Fibroblast of lung (primary cell): ENCODE data around the gene NEURL1. TPM values are rescaled to one million over a fixed set of nuclear protein-coding genes. Genes with fewer than 3 reads are reported as not detected.

Experiments
- DNase-seq, 2 donors: peaks; one replicate each; pipeline versions ENCODE4 v3.0.0 to v3.0.0-alpha.2; 2010; ENCODE audit warnings: low read depth in 2 of 2
- H2AFZ ChIP-seq: 2 replicates; pipeline ENCODE4 v1.5.1; 2012; ENCODE audit warnings: low read length, control low read depth, inconsistent platforms
- H3K27ac ChIP-seq: 2 replicates; pipeline ENCODE4 v1.5.1; 2011; ENCODE audit warnings: low read length, control low read depth; ENCODE audit not compliant: insufficient read depth
- H3K27me3 ChIP-seq: 2 replicates; pipeline ENCODE4 v1.5.1; 2011; ENCODE audit warnings: mild to moderate bottlenecking, low read length; ENCODE audit not compliant: control insufficient read depth, insufficient read depth
- H3K36me3 ChIP-seq: 2 replicates; pipeline ENCODE4 v1.5.1; 2011; ENCODE audit warnings: low read length; ENCODE audit not compliant: control insufficient read depth, insufficient read depth
- H3K4me1 ChIP-seq: 2 replicates; pipeline ENCODE4 v1.5.1; 2011; ENCODE audit warnings: low read length; ENCODE audit not compliant: control insufficient read depth, insufficient read depth; ENCODE audit errors: extremely low read depth
- H3K4me2 ChIP-seq: 2 replicates; pipeline ENCODE4 v1.5.1; 2011; ENCODE audit warnings: low read length, control low read depth; ENCODE audit not compliant: insufficient read depth; ENCODE audit errors: extremely low read depth
- H3K4me3 ChIP-seq, 4 experiments: fragments of 200-600 bp in 1 of 4; sonication (generic) in 1 of 4; replicated peaks in 1 of 4; 2 replicates each; pipeline ENCODE4 v1.5.1; 2011 to 2016; ENCODE audit warnings: low read length in 4 of 4, low read depth in 3 of 4, mild to moderate bottlenecking in 3 of 4, control low read depth in 2 of 4, inconsistent platforms in 1 of 4, mixed read lengths in 1 of 4; ENCODE audit not compliant: insufficient read depth in 1 of 4; ENCODE audit errors: control extremely low read depth in 1 of 4
- H3K79me2 ChIP-seq: 2 replicates; pipeline ENCODE4 v1.5.1; 2012; ENCODE audit warnings: mild to moderate bottlenecking, low read length, inconsistent platforms; ENCODE audit not compliant: control insufficient read depth, insufficient read depth
- H3K9ac ChIP-seq: 2 replicates; pipeline ENCODE4 v1.5.1; 2011; ENCODE audit warnings: mild to moderate bottlenecking, low read length, control low read depth; ENCODE audit not compliant: insufficient read depth
- H3K9me3 ChIP-seq: 2 replicates; pipeline ENCODE4 v1.5.1; 2012; ENCODE audit warnings: low read depth, low read length; ENCODE audit not compliant: control insufficient read depth, insufficient read depth
- H4K20me1 ChIP-seq: 2 replicates; pipeline ENCODE4 v1.5.1; 2011; ENCODE audit warnings: low read length; ENCODE audit not compliant: control insufficient read depth, insufficient read depth; ENCODE audit errors: extremely low read depth
- EZH2 ChIP-seq: IDR thresholded peaks from 2 replicates; pipeline ENCODE4 v1.5.1; 2012; ENCODE audit warnings: low read length, control low read depth, mild to moderate bottlenecking; ENCODE audit errors: missing control alignments
- polyA plus RNA-seq, 2 donors: library from polyadenylated mRNA; depleted of rRNA in 1 of 2; stranded (reverse) in 1 of 2; unstranded in 1 of 2; fragments of >200 nt; gene quantifications; 2 replicates each; pipeline ENCODE4 v1.2.1, GENCODE V29; 2011 to 2012; ENCODE audit warnings: missing spikeins in 1 of 2
- total RNA-seq: library from RNA; depleted of rRNA; stranded (reverse); fragments of >200 nt; gene quantifications from 2 replicates; pipeline ENCODE4 v1.2.1, GENCODE V29; 2014
- TF ChIP-seq, protein P1 (sequence below), 2 donors: IDR thresholded peaks in 1 of 2; conservative IDR thresholded peaks in 1 of 2; 1 replicate in 1 of 2; 2 replicates in 1 of 2; pipeline ENCODE4 v1.5.1; 2011 to 2012; ENCODE audit warnings: low read length in 2 of 2, control low read depth in 1 of 2, inconsistent platforms in 1 of 2, low read depth in 1 of 2, mild to moderate bottlenecking in 1 of 2

Gene NEURL1
- total and polyA plus RNA-seq, 2 donors (not counting 1 experiment from before 2014, with no cell fraction given), result 0.12 TPM; not detected in 1

GRCh38 chr10:103512591-103513379 lies 19.3 kb downstream of the NEURL1 start:
- H3K4me1 ChIP-seq, result no peaks in the 10 kb centered on the region
- H3K4me3 ChIP-seq, result no peak overlapping the region
- TF ChIP-seq, protein P1, sequence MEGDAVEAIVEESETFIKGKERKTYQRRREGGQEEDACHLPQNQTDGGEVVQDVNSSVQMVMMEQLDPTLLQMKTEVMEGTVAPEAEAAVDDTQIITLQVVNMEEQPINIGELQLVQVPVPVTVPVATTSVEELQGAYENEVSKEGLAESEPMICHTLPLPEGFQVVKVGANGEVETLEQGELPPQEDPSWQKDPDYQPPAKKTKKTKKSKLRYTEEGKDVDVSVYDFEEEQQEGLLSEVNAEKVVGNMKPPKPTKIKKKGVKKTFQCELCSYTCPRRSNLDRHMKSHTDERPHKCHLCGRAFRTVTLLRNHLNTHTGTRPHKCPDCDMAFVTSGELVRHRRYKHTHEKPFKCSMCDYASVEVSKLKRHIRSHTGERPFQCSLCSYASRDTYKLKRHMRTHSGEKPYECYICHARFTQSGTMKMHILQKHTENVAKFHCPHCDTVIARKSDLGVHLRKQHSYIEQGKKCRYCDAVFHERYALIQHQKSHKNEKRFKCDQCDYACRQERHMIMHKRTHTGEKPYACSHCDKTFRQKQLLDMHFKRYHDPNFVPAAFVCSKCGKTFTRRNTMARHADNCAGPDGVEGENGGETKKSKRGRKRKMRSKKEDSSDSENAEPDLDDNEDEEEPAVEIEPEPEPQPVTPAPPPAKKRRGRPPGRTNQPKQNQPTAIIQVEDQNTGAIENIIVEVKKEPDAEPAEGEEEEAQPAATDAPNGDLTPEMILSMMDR (conservative IDR thresholded peaks at IDR 0.05 in 1 of 2, IDR thresholded peaks at IDR 0.05 in 1 of 2; ENCODE audit: low read depth in 1 of 2, low read length in 2 of 2), result no peak
- no peak for TF ChIP-seq EZH2
- H3K27ac ChIP-seq, result no peak overlapping the region
- H3K4me2 ChIP-seq, result no peak overlapping the region
- H3K79me2 ChIP-seq, result no peaks in the 10 kb centered on the region
- H3K27me3 ChIP-seq, result peaks cover 12% of the 10 kb centered on the region
- no peaks in the 10 kb centered on the region for H4K20me1 ChIP-seq
- no peak overlapping the region for H2AFZ ChIP-seq
- H3K36me3 ChIP-seq, result no peaks in the 10 kb centered on the region
- no peak for DNase-seq
- H3K9me3 ChIP-seq, result no peaks in the 10 kb centered on the region
- no peak overlapping the region for H3K9ac ChIP-seq

GRCh38 chr10:103513380-103514060 lies 20.0 kb downstream of the NEURL1 start:
- DNase-seq, result no peak

GRCh38 chr10:103514244-103514643 lies 20.7 kb downstream of the NEURL1 start:
- no peaks in the 10 kb centered on the region for H3K9me3 ChIP-seq
- no peak overlapping the region for H3K4me2 ChIP-seq
- H3K9ac ChIP-seq, result no peak overlapping the region
- no peaks in the 10 kb centered on the region for H4K20me1 ChIP-seq
- H3K27me3 ChIP-seq, result peaks cover 8% of the 10 kb centered on the region
- no peak overlapping the region for H3K4me3 ChIP-seq
- no peak for TF ChIP-seq EZH2
- TF ChIP-seq, protein P1 (conservative IDR thresholded peaks at IDR 0.05 in 1 of 2, IDR thresholded peaks at IDR 0.05 in 1 of 2; ENCODE audit: low read depth in 1 of 2, low read length in 2 of 2), result no peak
- H3K4me1 ChIP-seq, result no peaks in the 10 kb centered on the region
- no peak overlapping the region for H3K27ac ChIP-seq
- no peak for DNase-seq
- no peak overlapping the region for H2AFZ ChIP-seq
- H3K79me2 ChIP-seq, result no peaks in the 10 kb centered on the region
- H3K36me3 ChIP-seq, result no peaks in the 10 kb centered on the region

More at GRCh38 chr10:103513380-103514060, 20.0 kb downstream of the NEURL1 start:
- Histone ChIP-seq H3K27ac (no peak overlapping the region), H2AFZ (no peak overlapping the region), H3K4me2 (no peak overlapping the region), H3K4me1 (no peaks in the 10 kb centered on the region), H3K4me3 (no peak overlapping the region), H3K79me2 (no peaks in the 10 kb centered on the region), H3K9ac (no peak overlapping the region), H3K27me3 (peaks cover 7% of the 10 kb centered on the region), H3K9me3 (no peaks in the 10 kb centered on the region), H3K36me3 (no peaks in the 10 kb centered on the region), H4K20me1 (no peaks in the 10 kb centered on the region)
- no peak for TF ChIP-seq EZH2
- TF ChIP-seq, protein P1 (conservative IDR thresholded peaks at IDR 0.05 in 1 of 2, IDR thresholded peaks at IDR 0.05 in 1 of 2; ENCODE audit: low read depth in 1 of 2, low read length in 2 of 2), result no peak
